ENCODE data around the gene ZNF749. TPM values are rescaled to one million over a fixed set of nuclear protein-coding genes. Genes with fewer than 3 reads are reported as not detected.
"Not testable (repeated sequence)": the region's sequence is repeated elsewhere in the genome, so short reads cannot be mapped to it uniquely, and the experiment has no call there.

The ZNF749 gene
- total RNA-seq, 1 experiment from 2014 or later = 17.8 TPM

- in situ Hi-C loops (cut with HindIII; ENCODE audit: low pct_unique_long_range_greater_than_20kb, low sequenced_read_pairs) = no loop called here
- peak; percentile 18 for DNase-seq (ENCODE audit: low read depth)
Measured at GRCh38 chr19:57443121-57443696, 8.1 kb downstream of the ZNF749 start.

- no peak for DNase-seq (ENCODE audit: low read depth)
- in situ Hi-C loops (cut with HindIII; ENCODE audit: low pct_unique_long_range_greater_than_20kb, low sequenced_read_pairs) = no loop called here
Measured at GRCh38 chr19:57452307-57452706, 17.2 kb downstream of the ZNF749 start.

- in situ Hi-C loops (cut with HindIII; ENCODE audit: low pct_unique_long_range_greater_than_20kb, low sequenced_read_pairs) = no loop called here
Measured at GRCh38 chr19:57465680-57466381, 30.7 kb downstream of the ZNF749 start.

GRCh38 chr19:57466489-57466888 is 31.4 kb downstream of the ZNF749 start:
- in situ Hi-C loops (cut with HindIII; ENCODE audit: low pct_unique_long_range_greater_than_20kb, low sequenced_read_pairs) = no loop called here
- DNase-seq (ENCODE audit: low read depth) = no peak

More at GRCh38 chr19:57465680-57466381, 30.7 kb downstream of the ZNF749 start:
- DNase-seq (ENCODE audit: low read depth) = peak; percentile 25

GRCh38 chr19:57473646-57474045 is 38.5 kb downstream of the ZNF749 start:
- in situ Hi-C loops (cut with HindIII; ENCODE audit: low pct_unique_long_range_greater_than_20kb, low sequenced_read_pairs) = no loop called here
- no peak for DNase-seq (ENCODE audit: low read depth)

- DNase-seq (ENCODE audit: low read depth) = peak; percentile 90
- in situ Hi-C loops (cut with HindIII; ENCODE audit: low pct_unique_long_range_greater_than_20kb, low sequenced_read_pairs) = no loop called here
Measured at GRCh38 chr19:57477191-57478008, 42.3 kb downstream of the ZNF749 start, which contains the start of gene ZNF772. Gene ZNF772, minus strand, starts transcription at chr19:57477566. Its CDS starts 257 bp downstream, at chr19:57477309.

- in situ Hi-C loops (cut with HindIII; ENCODE audit: low pct_unique_long_range_greater_than_20kb, low sequenced_read_pairs) = not testable (repeated sequence)
- peak; percentile 82 for DNase-seq (ENCODE audit: low read depth)
Measured at GRCh38 chr19:57487477-57488298, 52.6 kb downstream of the ZNF749 start, which contains the start of gene ZNF419. Gene ZNF419, plus strand, starts transcription at chr19:57487750. Its CDS starts 201 bp downstream, at chr19:57487951.

GRCh38 chr19:57488299-57488644 is 53.1 kb downstream of the ZNF749 start:
- in situ Hi-C loops (cut with HindIII; ENCODE audit: low pct_unique_long_range_greater_than_20kb, low sequenced_read_pairs); DNase-seq (ENCODE audit: low read depth): not testable (repeated sequence)

Other genes starting within 250 kb of the ZNF749 start
- gene ZNF264, start 243.8 kb upstream of the ZNF749 start, total RNA-seq (2014; rRNA removed; shearing (Covaris generic); ENCODE audit: low replicate concordance) = 25.9 and 74.9 TPM in 2 replicates
- 0.41 and 4.1 TPM in 2 replicates for gene AURKC, start 204.3 kb upstream of the ZNF749 start, total RNA-seq (2014; rRNA removed; shearing (Covaris generic); ENCODE audit: low replicate concordance)
- 9.0 and 10.2 TPM in 2 replicates for gene ZNF805, start 194.7 kb upstream of the ZNF749 start, total RNA-seq (2014; rRNA removed; shearing (Covaris generic); ENCODE audit: low replicate concordance)
- gene ZNF460, start 154.8 kb upstream of the ZNF749 start, total RNA-seq (2014; rRNA removed; shearing (Covaris generic); ENCODE audit: low replicate concordance) = 28.9 and 34.3 TPM in 2 replicates
- gene ZNF543, start 114.9 kb upstream of the ZNF749 start, total RNA-seq (2014; rRNA removed; shearing (Covaris generic); ENCODE audit: low replicate concordance) = 9.2 and 9.3 TPM in 2 replicates
- gene ZNF304, start 84.1 kb upstream of the ZNF749 start, total RNA-seq (2014; rRNA removed; shearing (Covaris generic); ENCODE audit: low replicate concordance) = 13.0 and 15.1 TPM in 2 replicates
- 31.4 and 34.3 TPM in 2 replicates for gene TRAPPC2B, start 71.8 kb upstream of the ZNF749 start, total RNA-seq (2014; rRNA removed; shearing (Covaris generic); ENCODE audit: low replicate concordance)
- gene ZNF547, start 71.8 kb upstream of the ZNF749 start, total RNA-seq (2014; rRNA removed; shearing (Covaris generic); ENCODE audit: low replicate concordance) = 3.1 and 8.7 TPM in 2 replicates
- 11.6 and 15.1 TPM in 2 replicates for gene ZNF548, start 45.5 kb upstream of the ZNF749 start, total RNA-seq (2014; rRNA removed; shearing (Covaris generic); ENCODE audit: low replicate concordance)
- 2.2 and 5.8 TPM in 2 replicates for gene ZNF17, start 24.2 kb upstream of the ZNF749 start, total RNA-seq (2014; rRNA removed; shearing (Covaris generic); ENCODE audit: low replicate concordance)
- gene VN1R1, start 21.8 kb downstream of the ZNF749 start, total RNA-seq (2014; rRNA removed; shearing (Covaris generic); ENCODE audit: low replicate concordance) = not detected in 2 replicates
- gene ZNF772, start 42.2 kb downstream of the ZNF749 start, total RNA-seq (2014; rRNA removed; shearing (Covaris generic); ENCODE audit: low replicate concordance) = 13.1 and 14.0 TPM in 2 replicates
- gene ZNF419, start 52.4 kb downstream of the ZNF749 start, total RNA-seq (2014; rRNA removed; shearing (Covaris generic); ENCODE audit: low replicate concordance) = 11.7 and 22.1 TPM in 2 replicates
- gene ZNF773, start 64.6 kb downstream of the ZNF749 start, total RNA-seq (2014; rRNA removed; shearing (Covaris generic); ENCODE audit: low replicate concordance) = 10.6 and 12.5 TPM in 2 replicates
- gene ZNF549, start 92.0 kb downstream of the ZNF749 start, total RNA-seq (2014; rRNA removed; shearing (Covaris generic); ENCODE audit: low replicate concordance) = 1.5 and 3.3 TPM in 2 replicates
- 5.5 and 14.9 TPM in 2 replicates for gene ZNF550, start 124.5 kb downstream of the ZNF749 start, total RNA-seq (2014; rRNA removed; shearing (Covaris generic); ENCODE audit: low replicate concordance)
- 5.0 and 14.8 TPM in 2 replicates for gene ZNF416, start 143.6 kb downstream of the ZNF749 start, total RNA-seq (2014; rRNA removed; shearing (Covaris generic); ENCODE audit: low replicate concordance)
- gene ZIK1, start 148.8 kb downstream of the ZNF749 start, total RNA-seq (2014; rRNA removed; shearing (Covaris generic); ENCODE audit: low replicate concordance) = 4.3 and 6.9 TPM in 2 replicates
- 5.2 and 13.3 TPM in 2 replicates for gene ZNF530, start 164.6 kb downstream of the ZNF749 start, total RNA-seq (2014; rRNA removed; shearing (Covaris generic); ENCODE audit: low replicate concordance)
- gene ZNF134, start 178.9 kb downstream of the ZNF749 start, total RNA-seq (2014; rRNA removed; shearing (Covaris generic); ENCODE audit: low replicate concordance) = 9.4 and 17.0 TPM in 2 replicates
- 4.1 and 8.3 TPM in 2 replicates for gene ZNF211, start 197.8 kb downstream of the ZNF749 start, total RNA-seq (2014; rRNA removed; shearing (Covaris generic); ENCODE audit: low replicate concordance)
- not detected in 2 replicates for gene ZSCAN4, start 233.6 kb downstream of the ZNF749 start, total RNA-seq (2014; rRNA removed; shearing (Covaris generic); ENCODE audit: low replicate concordance)
- 7.8 and 23.9 TPM in 2 replicates for gene ZNF551, start 246.7 kb downstream of the ZNF749 start, total RNA-seq (2014; rRNA removed; shearing (Covaris generic); ENCODE audit: low replicate concordance)

Data from Caki2 (cell line).